ENCODE data around the gene CPAMD8. TPM values are rescaled to one million over a fixed set of nuclear protein-coding genes. Genes with fewer than 3 reads are reported as not detected.

CPAMD8 gene
- total and polyA plus RNA-seq, 9 of the 15 experiments (the other 6 are each of a cell fraction or from before 2014, with no cell fraction given), result 0.20 to 2.1 (median 1.3) TPM

DNA sequence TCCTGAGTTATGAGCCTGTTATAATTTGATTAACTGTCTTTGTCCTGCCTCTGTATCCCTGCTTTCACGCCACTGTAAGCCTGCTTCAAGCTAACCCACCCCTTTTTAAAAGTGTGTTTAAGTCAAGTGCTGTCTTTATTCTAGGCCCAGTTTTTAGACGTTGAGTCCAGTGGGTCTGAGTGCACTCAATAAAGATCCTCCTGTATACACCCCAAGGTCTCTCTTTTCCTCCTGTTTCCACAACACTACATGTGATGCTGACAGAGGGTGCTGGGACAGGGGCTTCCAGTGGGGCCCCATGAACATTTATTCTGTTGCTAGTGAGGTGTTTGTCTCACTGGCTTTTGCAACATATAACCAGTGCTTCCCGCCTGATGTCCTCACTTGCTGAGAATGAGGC lies 144.5 kb downstream of the CPAMD8 start (continued):
- TF ChIP-seq, protein P1, sequence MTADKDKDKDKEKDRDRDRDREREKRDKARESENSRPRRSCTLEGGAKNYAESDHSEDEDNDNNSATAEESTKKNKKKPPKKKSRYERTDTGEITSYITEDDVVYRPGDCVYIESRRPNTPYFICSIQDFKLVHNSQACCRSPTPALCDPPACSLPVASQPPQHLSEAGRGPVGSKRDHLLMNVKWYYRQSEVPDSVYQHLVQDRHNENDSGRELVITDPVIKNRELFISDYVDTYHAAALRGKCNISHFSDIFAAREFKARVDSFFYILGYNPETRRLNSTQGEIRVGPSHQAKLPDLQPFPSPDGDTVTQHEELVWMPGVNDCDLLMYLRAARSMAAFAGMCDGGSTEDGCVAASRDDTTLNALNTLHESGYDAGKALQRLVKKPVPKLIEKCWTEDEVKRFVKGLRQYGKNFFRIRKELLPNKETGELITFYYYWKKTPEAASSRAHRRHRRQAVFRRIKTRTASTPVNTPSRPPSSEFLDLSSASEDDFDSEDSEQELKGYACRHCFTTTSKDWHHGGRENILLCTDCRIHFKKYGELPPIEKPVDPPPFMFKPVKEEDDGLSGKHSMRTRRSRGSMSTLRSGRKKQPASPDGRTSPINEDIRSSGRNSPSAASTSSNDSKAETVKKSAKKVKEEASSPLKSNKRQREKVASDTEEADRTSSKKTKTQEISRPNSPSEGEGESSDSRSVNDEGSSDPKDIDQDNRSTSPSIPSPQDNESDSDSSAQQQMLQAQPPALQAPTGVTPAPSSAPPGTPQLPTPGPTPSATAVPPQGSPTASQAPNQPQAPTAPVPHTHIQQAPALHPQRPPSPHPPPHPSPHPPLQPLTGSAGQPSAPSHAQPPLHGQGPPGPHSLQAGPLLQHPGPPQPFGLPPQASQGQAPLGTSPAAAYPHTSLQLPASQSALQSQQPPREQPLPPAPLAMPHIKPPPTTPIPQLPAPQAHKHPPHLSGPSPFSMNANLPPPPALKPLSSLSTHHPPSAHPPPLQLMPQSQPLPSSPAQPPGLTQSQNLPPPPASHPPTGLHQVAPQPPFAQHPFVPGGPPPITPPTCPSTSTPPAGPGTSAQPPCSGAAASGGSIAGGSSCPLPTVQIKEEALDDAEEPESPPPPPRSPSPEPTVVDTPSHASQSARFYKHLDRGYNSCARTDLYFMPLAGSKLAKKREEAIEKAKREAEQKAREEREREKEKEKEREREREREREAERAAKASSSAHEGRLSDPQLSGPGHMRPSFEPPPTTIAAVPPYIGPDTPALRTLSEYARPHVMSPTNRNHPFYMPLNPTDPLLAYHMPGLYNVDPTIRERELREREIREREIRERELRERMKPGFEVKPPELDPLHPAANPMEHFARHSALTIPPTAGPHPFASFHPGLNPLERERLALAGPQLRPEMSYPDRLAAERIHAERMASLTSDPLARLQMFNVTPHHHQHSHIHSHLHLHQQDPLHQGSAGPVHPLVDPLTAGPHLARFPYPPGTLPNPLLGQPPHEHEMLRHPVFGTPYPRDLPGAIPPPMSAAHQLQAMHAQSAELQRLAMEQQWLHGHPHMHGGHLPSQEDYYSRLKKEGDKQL (CRISPR knock-in tag; IDR thresholded peaks at IDR 0.05; ENCODE audit: borderline replicate concordance), result no peak
- TF ChIP-seq TRIM24 (IDR thresholded peaks at IDR 0.05) (peak; percentile 53 to 79; a peak in 3 of 4 replicates), ARID2 (IDR thresholded peaks at IDR 0.05) (no peak), SMARCC2 (IDR thresholded peaks at IDR 0.05; ENCODE audit: low read depth) (no peak), CBX1 (IDR thresholded peaks at IDR 0.05; ENCODE audit: low read depth) (peak; percentile 96), JUN (IDR thresholded peaks at IDR 0.05; ENCODE audit: borderline replicate concordance, low read depth, low read length) (peak; percentile 39; the same call in 1 of the 2 replicates), JUN (CRISPR knock-in tag; IDR thresholded peaks at IDR 0.05; ENCODE audit: borderline replicate concordance) (no peak), RBM17 (IDR thresholded peaks at IDR 0.05; ENCODE audit: borderline replicate concordance, low read depth, low read length) (no peak), HLTF (IDR thresholded peaks at IDR 0.05) (0 out of 2 replicates have a peak, but pooled peaks have one; percentile 59), CBFB (CRISPR knock-in tag; IDR thresholded peaks at IDR 0.05) (no peak)
- TF ChIP-seq, protein P2, sequence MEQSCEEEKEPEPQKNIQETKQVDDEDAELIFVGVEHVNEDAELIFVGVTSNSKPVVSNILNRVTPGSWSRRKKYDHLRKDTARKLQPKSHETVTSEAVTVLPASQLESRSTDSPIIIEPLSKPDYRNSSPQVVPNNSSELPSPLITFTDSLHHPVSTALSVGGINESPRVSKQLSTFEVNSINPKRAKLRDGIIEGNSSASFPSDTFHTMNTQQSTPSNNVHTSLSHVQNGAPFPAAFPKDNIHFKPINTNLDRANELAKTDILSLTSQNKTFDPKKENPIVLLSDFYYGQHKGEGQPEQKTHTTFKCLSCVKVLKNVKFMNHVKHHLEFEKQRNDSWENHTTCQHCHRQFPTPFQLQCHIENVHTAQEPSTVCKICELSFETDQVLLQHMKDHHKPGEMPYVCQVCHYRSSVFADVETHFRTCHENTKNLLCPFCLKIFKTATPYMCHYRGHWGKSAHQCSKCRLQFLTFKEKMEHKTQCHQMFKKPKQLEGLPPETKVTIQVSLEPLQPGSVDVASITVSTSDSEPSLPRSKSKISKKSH (CRISPR knock-in tag; IDR thresholded peaks at IDR 0.05), result peak; percentile 87
- TF ChIP-seq, protein P3, sequence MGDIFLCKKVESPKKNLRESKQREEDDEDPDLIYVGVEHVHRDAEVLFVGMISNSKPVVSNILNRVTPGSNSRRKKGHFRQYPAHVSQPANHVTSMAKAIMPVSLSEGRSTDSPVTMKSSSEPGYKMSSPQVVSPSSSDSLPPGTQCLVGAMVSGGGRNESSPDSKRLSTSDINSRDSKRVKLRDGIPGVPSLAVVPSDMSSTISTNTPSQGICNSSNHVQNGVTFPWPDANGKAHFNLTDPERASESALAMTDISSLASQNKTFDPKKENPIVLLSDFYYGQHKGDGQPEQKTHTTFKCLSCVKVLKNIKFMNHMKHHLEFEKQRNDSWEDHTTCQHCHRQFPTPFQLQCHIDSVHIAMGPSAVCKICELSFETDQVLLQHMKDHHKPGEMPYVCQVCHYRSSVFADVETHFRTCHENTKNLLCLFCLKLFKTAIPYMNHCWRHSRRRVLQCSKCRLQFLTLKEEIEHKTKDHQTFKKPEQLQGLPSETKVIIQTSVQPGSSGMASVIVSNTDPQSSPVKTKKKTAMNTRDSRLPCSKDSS (IDR thresholded peaks at IDR 0.05; ENCODE audit: low read depth, partially characterized antibody), result peak; percentile 93
